ENCODE data around the gene PPAN.
A peak's percentile ranks its signal among the peaks of the same experiment; 100 is the strongest.

PPAN gene

GRCh38 chr19:10093295-10094186 lies 12.6 kb upstream of the PPAN start:
- TF ChIP-seq EZH2 (IDR thresholded peaks at IDR 0.05; ENCODE audit: borderline replicate concordance, low read length): no peak
- no peak for TF ChIP-seq CTCF (IDR thresholded peaks at IDR 0.05; ENCODE audit: low read length)
- Histone ChIP-seq H3K9me2 (ENCODE audit: low read depth, low read length) (no peaks in the 10 kb centered on the region), H3K4me2 (ENCODE audit: low read length) (no peak overlapping the region), H3K9me3 (ENCODE audit: low read length) (no peaks in the 10 kb centered on the region), H3K27ac (ENCODE audit: low read depth, low read length, poor library complexity, severe bottlenecking) (no peak overlapping the region), H3F3A (ENCODE audit: insufficient read depth, low read length) (no peaks in the 10 kb centered on the region; the same call in 1 of the 2 replicates), H3K4me1 (ENCODE audit: insufficient read depth, low read length, severe bottlenecking) (peaks cover 19% of the 10 kb centered on the region), H3K4me3 (ENCODE audit: low read depth, low read length, poor library complexity, severe bottlenecking) (no peak overlapping the region), H2AFZ (ENCODE audit: low read length) (no peak overlapping the region), H4K20me1 (ENCODE audit: insufficient read depth, low read length) (no peaks in the 10 kb centered on the region), H3K79me2 (ENCODE audit: insufficient read depth, low read length) (no peaks in the 10 kb centered on the region), H3K9ac (ENCODE audit: low read length) (no peak overlapping the region), H3K27me3 (ENCODE audit: insufficient read depth, low read length) (no peaks in the 10 kb centered on the region), H3K36me3 (ENCODE audit: insufficient read depth, low read length) (peaks cover 45% of the 10 kb centered on the region)

- no peaks in the 10 kb centered on the region for H3K9me3 ChIP-seq (ENCODE audit: low read length)
- no peaks in the 10 kb centered on the region for H4K20me1 ChIP-seq (ENCODE audit: insufficient read depth, low read length)
- no peak overlapping the region for H2AFZ ChIP-seq (ENCODE audit: low read length)
- peak overlapping the region; percentile 60 for H3K9ac ChIP-seq (ENCODE audit: low read length)
- peaks cover 21% of the 10 kb centered on the region for H3K4me1 ChIP-seq (ENCODE audit: insufficient read depth, low read length, severe bottlenecking)
- H3K79me2 ChIP-seq (ENCODE audit: insufficient read depth, low read length): no peaks in the 10 kb centered on the region
- H3K36me3 ChIP-seq (ENCODE audit: insufficient read depth, low read length): peaks cover 30% of the 10 kb centered on the region
- H3K4me3 ChIP-seq (ENCODE audit: low read depth, low read length, poor library complexity, severe bottlenecking): peak overlapping the region; percentile 56
- H3K27ac ChIP-seq (ENCODE audit: low read depth, low read length, poor library complexity, severe bottlenecking): peak overlapping the region; percentile 36
- H3K27me3 ChIP-seq (ENCODE audit: insufficient read depth, low read length): no peaks in the 10 kb centered on the region
- no peak for TF ChIP-seq EZH2 (IDR thresholded peaks at IDR 0.05; ENCODE audit: borderline replicate concordance, low read length)
- no peak for TF ChIP-seq CTCF (IDR thresholded peaks at IDR 0.05; ENCODE audit: low read length)
- H3K9me2 ChIP-seq (ENCODE audit: low read depth, low read length): no peaks in the 10 kb centered on the region
- H3F3A ChIP-seq (ENCODE audit: insufficient read depth, low read length): no peaks in the 10 kb centered on the region; the same call in 1 of the 2 replicates
- peak overlapping the region; percentile 73 for H3K4me2 ChIP-seq (ENCODE audit: low read length)
These were observed 10.6 kb upstream of the PPAN start for GRCh38 chr19:10095622-10095947.

GRCh38 chr19:10095948-10096614 lies 10.1 kb upstream of the PPAN start:
- H3K4me2 ChIP-seq (ENCODE audit: low read length): peak overlapping the region; percentile 76
- peak overlapping the region; percentile 59 for H3K27ac ChIP-seq (ENCODE audit: low read depth, low read length, poor library complexity, severe bottlenecking)
- H2AFZ ChIP-seq (ENCODE audit: low read length): no peak overlapping the region

More at GRCh38 chr19:10095948-10096614, 10.1 kb upstream of the PPAN start:
- Histone ChIP-seq H3K36me3 (ENCODE audit: insufficient read depth, low read length) (peaks cover 28% of the 10 kb centered on the region), H3K9ac (ENCODE audit: low read length) (peak overlapping the region; percentile 72), H3K27me3 (ENCODE audit: insufficient read depth, low read length) (no peaks in the 10 kb centered on the region), H4K20me1 (ENCODE audit: insufficient read depth, low read length) (no peaks in the 10 kb centered on the region), H3K9me2 (ENCODE audit: low read depth, low read length) (no peaks in the 10 kb centered on the region), H3K79me2 (ENCODE audit: insufficient read depth, low read length) (no peaks in the 10 kb centered on the region), H3K4me3 (ENCODE audit: low read depth, low read length, poor library complexity, severe bottlenecking) (peak overlapping the region; percentile 56), H3F3A (ENCODE audit: insufficient read depth, low read length) (no peaks in the 10 kb centered on the region), H3K4me1 (ENCODE audit: insufficient read depth, low read length, severe bottlenecking) (peaks cover 23% of the 10 kb centered on the region), H3K9me3 (ENCODE audit: low read length) (no peaks in the 10 kb centered on the region)
- no peak for TF ChIP-seq EZH2 (IDR thresholded peaks at IDR 0.05; ENCODE audit: borderline replicate concordance, low read length)
- TF ChIP-seq CTCF (IDR thresholded peaks at IDR 0.05; ENCODE audit: low read length): no peak

Data from OCI-LY1 (cell line).